ENCODE measurements around the gene TENM4. TPM values are rescaled to one million over a fixed set of nuclear protein-coding genes. Genes with fewer than 3 reads are reported as not detected.
A peak's percentile ranks its signal among the peaks of the same experiment; 100 is the strongest.

TENM4 gene
- total RNA-seq, 1 donor from 2014 or later, result 43.2 TPM

- H3K36me3 Mint-ChIP-seq (ENCODE audit: low read depth), result peaks cover 7% of the 10 kb centered on the region
- peak overlapping the region; percentile 14 for H3K4me3 Mint-ChIP-seq
- TF ChIP-seq CTCF (conservative IDR thresholded peaks at IDR 0.05), result no peak
- peaks cover 15% of the 10 kb centered on the region for H3K4me1 Mint-ChIP-seq
- DNase-seq (ENCODE audit: low read depth, low spot score), result no peak
- H3K27me3 Mint-ChIP-seq (ENCODE audit: low read depth), result no peaks in the 10 kb centered on the region
- peaks cover 3% of the 10 kb centered on the region for H3K9me3 Mint-ChIP-seq
- H3K27ac Mint-ChIP-seq (ENCODE audit: unreplicated experiment), result no peak overlapping the region
Measured at GRCh38 chr11:78689101-78689500, 751.7 kb downstream of the TENM4 start.

- no peaks in the 10 kb centered on the region for H3K27me3 Mint-ChIP-seq (ENCODE audit: low read depth)
- no peak for TF ChIP-seq CTCF (conservative IDR thresholded peaks at IDR 0.05)
- H3K4me3 Mint-ChIP-seq, result no peak overlapping the region
- H3K9me3 Mint-ChIP-seq, result peaks cover 3% of the 10 kb centered on the region
- H3K4me1 Mint-ChIP-seq, result peaks cover 21% of the 10 kb centered on the region
- H3K27ac Mint-ChIP-seq (ENCODE audit: unreplicated experiment), result no peak overlapping the region
- no peak for DNase-seq (ENCODE audit: low read depth, low spot score)
- peaks cover 11% of the 10 kb centered on the region for H3K36me3 Mint-ChIP-seq (ENCODE audit: low read depth)
Measured at GRCh38 chr11:78688460-78688859, 752.4 kb downstream of the TENM4 start.

GRCh38 chr11:78685156-78685555 is 755.7 kb downstream of the TENM4 start:
- peaks cover 11% of the 10 kb centered on the region for H3K36me3 Mint-ChIP-seq (ENCODE audit: low read depth)
- H3K27ac Mint-ChIP-seq (ENCODE audit: unreplicated experiment), result no peak overlapping the region
- H3K9me3 Mint-ChIP-seq, result peaks cover 3% of the 10 kb centered on the region
- TF ChIP-seq CTCF (conservative IDR thresholded peaks at IDR 0.05), result no peak
- no peak overlapping the region for H3K4me3 Mint-ChIP-seq
- no peaks in the 10 kb centered on the region for H3K27me3 Mint-ChIP-seq (ENCODE audit: low read depth)
- DNase-seq (ENCODE audit: low read depth, low spot score), result no peak
- H3K4me1 Mint-ChIP-seq, result peaks cover 21% of the 10 kb centered on the region

- peaks cover 3% of the 10 kb centered on the region for H3K9me3 Mint-ChIP-seq
- no peak for TF ChIP-seq CTCF (conservative IDR thresholded peaks at IDR 0.05)
- H3K27ac Mint-ChIP-seq (ENCODE audit: unreplicated experiment), result no peak overlapping the region
- H3K27me3 Mint-ChIP-seq (ENCODE audit: low read depth), result no peaks in the 10 kb centered on the region
- DNase-seq (ENCODE audit: low read depth, low spot score), result no peak
- peak overlapping the region; percentile 29 for H3K4me3 Mint-ChIP-seq
- H3K4me1 Mint-ChIP-seq, result peaks cover 17% of the 10 kb centered on the region
- H3K36me3 Mint-ChIP-seq (ENCODE audit: low read depth), result peaks cover 11% of the 10 kb centered on the region
Measured at GRCh38 chr11:78684377-78684776, 756.5 kb downstream of the TENM4 start.

GRCh38 chr11:78683774-78684173 is 757.1 kb downstream of the TENM4 start:
- Mint-ChIP-seq H3K36me3 (ENCODE audit: low read depth) (peaks cover 11% of the 10 kb centered on the region), H3K9me3 (peaks cover 3% of the 10 kb centered on the region), H3K27me3 (ENCODE audit: low read depth) (no peaks in the 10 kb centered on the region), H3K4me3 (peak overlapping the region; percentile 29), H3K4me1 (peaks cover 11% of the 10 kb centered on the region), H3K27ac (ENCODE audit: unreplicated experiment) (no peak overlapping the region)
- no peak for TF ChIP-seq CTCF (conservative IDR thresholded peaks at IDR 0.05)
- DNase-seq (ENCODE audit: low read depth, low spot score), result no peak
